ENCODE results near the gene TSPAN11.

Gene TSPAN11

DNA sequence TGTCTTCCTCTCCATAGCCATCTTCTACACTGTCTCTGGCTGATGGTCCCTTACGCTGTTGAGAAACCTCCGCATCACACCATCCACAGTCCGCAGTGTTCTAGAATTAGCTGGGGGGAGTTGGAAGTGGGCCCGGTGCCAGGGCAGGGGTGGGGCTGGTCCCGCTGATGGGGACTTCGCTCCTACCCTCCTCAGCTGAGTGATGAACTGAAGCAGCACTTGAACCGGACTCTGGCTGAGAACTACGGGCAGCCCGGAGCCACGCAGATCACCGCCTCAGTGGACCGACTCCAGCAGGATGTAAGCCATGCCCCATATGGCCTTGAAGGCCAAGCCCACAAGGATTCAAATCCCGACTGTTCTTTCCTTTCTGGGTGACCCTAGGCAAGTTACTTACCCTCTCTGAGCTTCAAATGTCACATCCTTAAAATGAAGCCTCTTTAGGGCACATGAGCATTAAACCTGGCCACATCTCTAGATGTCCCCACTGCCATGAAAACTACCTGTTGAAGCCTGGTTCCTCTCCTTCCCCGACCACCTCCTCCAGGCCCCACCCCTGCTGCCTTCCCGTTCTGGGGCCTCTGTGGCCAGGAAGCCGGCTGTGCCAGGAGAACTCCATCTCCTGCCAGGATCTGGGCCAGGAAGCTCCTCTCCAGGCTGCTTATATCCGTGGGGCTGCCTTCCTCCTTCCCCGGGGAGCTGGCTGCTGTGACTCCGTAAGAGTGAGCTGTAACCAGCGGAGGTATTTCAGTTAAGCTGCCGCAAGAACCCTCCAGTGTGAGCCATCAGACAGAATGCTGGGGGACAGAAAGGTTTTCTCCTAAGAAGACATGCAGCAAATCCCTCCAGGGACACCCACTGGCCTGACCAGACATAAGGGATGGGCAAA lies 53.1 kb downstream of the TSPAN11 start:
- no peak for DNase-seq (ENCODE audit: low spot score)

DNA sequence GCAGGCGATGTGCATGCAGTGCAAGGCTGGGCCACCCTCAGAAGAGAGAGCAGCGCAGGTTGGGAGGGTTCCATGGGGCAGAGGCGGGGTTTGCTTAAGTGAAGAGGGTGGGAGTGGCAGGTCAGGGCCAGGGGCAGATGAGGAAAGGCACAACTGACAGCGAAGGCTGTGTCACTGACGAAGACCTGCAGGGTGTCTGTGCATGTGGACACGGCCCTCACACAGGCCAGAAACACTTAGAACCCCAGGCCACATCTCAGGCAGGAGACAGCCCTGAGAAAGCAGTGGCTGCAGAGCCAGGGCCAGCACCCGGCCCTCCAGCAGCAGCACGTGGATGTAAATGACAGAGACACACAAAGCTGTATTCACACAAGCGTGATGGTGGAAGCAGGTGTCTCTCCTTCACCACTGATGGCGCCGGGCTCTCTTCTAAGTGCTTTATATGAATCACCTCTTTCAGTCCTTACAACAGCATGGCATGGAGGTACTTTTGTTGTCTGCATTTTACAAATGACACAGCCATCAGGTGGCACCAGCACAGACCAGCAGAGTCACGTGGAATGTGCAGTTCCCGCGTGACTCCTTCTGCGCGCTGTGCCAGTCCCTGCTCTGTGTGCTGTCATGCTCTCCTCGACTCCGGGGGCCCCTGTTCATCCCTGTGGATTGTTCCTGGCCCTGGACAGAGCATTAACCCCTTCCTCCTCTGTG lies 54.6 kb downstream of the TSPAN11 start:
- DNase-seq (ENCODE audit: low spot score) = no peak

DNA sequence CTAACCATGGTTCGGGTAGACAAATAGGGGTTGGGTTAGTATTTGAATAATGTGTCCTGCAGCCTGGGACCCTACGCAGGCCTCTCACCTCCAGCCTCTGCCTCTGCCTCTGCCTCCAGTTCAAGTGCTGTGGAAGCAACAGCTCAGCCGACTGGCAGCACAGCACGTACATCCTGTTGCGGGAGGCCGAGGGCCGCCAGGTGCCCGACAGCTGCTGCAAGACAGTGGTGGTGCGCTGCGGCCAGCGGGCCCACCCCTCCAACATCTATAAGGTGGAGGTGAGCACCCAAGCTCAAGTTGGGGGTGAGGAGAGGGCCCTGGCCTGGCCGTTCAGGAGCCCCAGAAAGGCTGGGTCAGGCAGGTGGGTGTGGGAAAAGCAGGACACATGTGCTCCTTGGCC lies 55.9 kb downstream of the TSPAN11 start:
- no peak for DNase-seq (ENCODE audit: low spot score)

GRCh38 chr12:30985814-30986452 lies 59.4 kb downstream of the TSPAN11 start:
- DNase-seq (ENCODE audit: low spot score) = peak; percentile 78

- DNase-seq (ENCODE audit: low spot score) = no peak
These were observed 61.5 kb downstream of the TSPAN11 start for GRCh38 chr12:30988086-30988485.

GRCh38 chr12:30988646-30989286 lies 62.2 kb downstream of the TSPAN11 start:
- DNase-seq (ENCODE audit: low spot score) = no peak

DNA sequence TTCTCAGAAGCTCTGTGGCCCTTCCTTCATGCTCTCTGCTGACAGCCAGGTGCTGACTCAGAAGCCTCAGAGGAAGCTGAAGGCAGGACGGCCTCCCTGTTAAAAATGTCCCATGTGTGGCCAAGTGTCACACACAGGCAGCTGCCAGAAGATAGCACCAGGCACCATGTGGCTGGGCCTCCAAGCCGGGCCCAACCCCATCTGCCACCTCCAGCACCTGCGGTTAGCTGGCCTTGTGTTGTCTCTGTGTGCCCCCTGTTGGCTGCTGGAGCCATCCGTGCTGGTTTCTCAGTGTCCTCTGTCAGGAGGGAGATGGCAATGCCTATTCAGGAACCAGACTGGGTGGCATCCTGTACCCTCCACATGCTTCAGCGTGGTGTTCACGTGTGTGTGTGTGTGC lies 63.2 kb downstream of the TSPAN11 start:
- peak; percentile 93 for DNase-seq (ENCODE audit: low spot score)

GRCh38 chr12:30990316-30990715 lies 63.8 kb downstream of the TSPAN11 start:
- no peak for DNase-seq (ENCODE audit: low spot score)

GRCh38 chr12:30990776-30991175 lies 64.2 kb downstream of the TSPAN11 start:
- DNase-seq (ENCODE audit: low spot score) = no peak

DNA sequence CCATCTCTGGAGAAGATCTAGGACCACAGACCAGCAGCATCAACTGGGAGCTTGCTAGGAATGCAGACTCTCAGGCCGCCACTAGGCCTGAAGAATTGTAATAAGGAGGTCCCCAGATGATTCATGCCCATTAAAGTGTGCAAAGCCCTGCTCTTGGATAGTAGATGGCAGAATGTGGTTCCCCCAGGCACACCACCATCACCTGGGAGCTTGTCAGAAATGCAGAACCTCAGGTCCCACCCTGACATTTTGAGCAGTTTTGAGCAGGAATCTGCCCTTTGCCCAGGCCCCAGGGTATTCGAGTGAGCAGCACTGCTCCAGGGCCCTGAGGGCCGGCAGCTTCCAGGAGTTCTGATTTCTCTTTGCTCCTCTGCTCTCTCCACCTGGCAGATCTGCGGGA lies 64.9 kb downstream of the TSPAN11 start:
- DNase-seq (ENCODE audit: low spot score) = no peak

- no peak for DNase-seq (ENCODE audit: low spot score)
These were observed 65.8 kb downstream of the TSPAN11 start for GRCh38 chr12:30992381-30992780.

- no peak for DNase-seq (ENCODE audit: low spot score)
These were observed 67.2 kb downstream of the TSPAN11 start for GRCh38 chr12:30993766-30994165.

DNA sequence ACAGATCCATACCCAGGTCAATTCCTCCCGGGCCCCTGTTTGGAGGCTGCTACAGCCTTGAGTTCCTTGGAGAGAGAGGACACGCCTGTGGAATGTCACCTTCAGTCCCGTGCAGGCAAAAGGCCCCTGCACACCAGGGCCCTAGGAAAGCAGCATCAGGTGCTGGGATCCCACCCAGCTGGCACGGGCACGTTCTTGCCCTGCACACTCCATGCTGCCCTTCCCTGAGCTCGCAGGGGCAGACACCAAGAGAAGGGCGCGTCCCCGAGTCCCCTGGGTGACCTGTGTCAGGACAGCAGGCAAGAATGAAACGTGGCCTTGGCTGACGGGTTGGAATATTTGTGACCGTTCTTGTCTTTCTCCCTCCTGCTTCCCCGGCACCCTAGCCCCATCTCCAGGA lies 67.7 kb downstream of the TSPAN11 start:
- no peak for DNase-seq (ENCODE audit: low spot score)

- DNase-seq (ENCODE audit: low spot score) = no peak
These were observed 69.7 kb downstream of the TSPAN11 start for GRCh38 chr12:30996255-30996654.

DNA sequence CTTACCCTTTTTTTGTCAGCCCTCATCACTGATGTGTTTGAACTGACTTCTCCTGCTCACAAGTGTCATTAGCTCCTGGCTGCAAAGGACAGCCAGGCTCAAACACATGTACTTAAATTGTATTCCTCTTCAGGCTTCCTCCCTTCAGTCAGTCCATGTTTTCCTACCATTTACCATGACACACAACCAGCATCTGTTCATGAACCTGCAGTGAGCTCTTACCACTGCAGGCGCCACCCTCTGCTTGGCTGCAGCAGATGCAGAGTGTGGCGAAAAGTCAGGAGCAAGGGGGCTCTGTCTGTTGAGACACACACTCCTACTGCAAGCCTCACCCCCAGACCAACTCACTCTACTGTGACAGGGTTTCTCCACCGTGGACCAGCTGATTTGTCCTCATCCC lies 70.2 kb downstream of the TSPAN11 start:
- no peak for DNase-seq (ENCODE audit: low spot score)

DNA sequence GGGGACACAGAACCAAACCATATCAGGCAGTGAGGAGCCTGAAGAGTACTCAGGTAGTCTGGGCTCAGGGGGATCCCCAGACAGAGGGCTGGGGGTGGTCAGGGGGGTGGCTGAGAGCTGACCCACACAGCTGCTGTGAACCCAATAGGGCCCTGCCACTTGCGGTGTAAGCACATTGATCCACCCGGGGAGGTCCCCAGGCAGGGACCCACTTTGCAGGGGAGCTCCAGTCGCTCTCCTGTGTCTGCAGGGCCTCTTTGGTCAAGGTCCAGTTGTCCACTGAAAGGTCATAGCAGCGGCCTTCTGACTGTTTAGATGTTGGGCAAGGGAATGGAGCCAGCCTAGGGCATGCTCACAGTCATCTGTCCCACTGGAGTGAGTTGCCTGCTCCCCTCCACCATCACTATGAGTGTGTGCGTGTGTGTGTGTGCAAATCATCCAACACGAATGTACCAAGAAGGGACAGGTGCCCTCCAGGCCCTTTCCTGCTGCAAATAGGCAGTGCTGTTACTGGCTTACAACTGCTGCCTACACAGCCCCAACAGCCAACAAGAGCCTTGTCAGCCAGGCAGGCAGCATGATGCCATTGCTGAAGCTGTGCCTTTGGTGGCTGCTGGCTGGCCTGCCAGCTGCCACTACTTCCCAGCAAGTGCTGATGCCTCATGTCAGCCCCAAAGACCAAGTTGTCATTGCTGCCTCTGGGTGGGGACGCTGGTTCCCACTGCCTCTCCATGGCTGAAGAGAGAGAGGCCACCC lies 71.3 kb downstream of the TSPAN11 start:
- no peak for DNase-seq (ENCODE audit: low spot score)

- DNase-seq (ENCODE audit: low spot score) = no peak
These were observed 72.5 kb downstream of the TSPAN11 start for GRCh38 chr12:30999011-30999410.

- no peak for DNase-seq (ENCODE audit: low spot score)
These were observed 73.2 kb downstream of the TSPAN11 start for GRCh38 chr12:30999723-31000122.

- no peak for DNase-seq (ENCODE audit: low spot score)
These were observed 74.2 kb downstream of the TSPAN11 start for GRCh38 chr12:31000751-31001150.

- DNase-seq (ENCODE audit: low spot score) = no peak
These were observed 75.2 kb downstream of the TSPAN11 start for GRCh38 chr12:31001581-31002360.

DNA sequence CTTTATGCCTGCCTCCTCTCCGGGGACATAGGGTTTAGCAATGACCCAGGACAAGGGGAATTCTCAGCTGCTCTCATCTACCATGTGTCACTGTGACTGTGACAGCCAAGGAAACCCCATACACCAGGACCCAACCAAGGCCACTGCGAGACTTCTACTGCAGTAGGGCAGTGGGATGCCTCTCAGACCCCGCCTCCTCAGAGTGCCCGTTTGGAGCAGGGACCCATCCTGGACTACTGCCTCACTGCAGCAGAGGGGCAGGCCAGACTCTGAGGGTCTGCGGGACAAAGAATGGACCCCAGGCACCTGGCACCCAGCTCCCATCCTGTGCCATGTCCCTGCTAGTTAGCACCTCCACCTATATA lies 75.8 kb downstream of the TSPAN11 start:
- DNase-seq (ENCODE audit: low spot score) = no peak
